ENCODE measurements around the gene PDCD7.

Gene PDCD7

DNA sequence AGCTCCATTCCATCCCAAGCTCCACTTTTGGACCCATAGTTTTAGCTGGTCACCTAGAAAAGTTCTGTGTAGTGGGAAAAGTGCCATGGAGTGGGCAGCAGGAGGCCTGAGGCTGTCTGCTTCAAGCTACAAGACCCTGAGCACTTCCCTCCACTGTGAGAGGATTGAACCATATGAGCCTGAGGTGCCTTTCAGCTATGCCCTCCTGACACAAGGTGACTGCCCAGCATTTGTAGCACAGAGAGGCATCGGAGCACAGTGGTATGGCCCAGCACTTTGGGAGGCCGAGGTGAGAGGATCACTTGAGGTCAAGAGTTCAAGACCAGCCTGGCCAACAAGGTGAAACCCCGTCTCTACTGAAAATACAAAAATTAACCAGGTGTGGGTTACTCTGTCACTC is 61.0 kb downstream of the PDCD7 start:
- Histone ChIP-seq H3K27ac (ENCODE audit: low read length) (no peak overlapping the region), H4K20me1 (ENCODE audit: insufficient read depth, low read length) (no peaks in the 10 kb centered on the region), H3K4me1 (ENCODE audit: insufficient read depth, low read length) (no peaks in the 10 kb centered on the region), H3K9me3 (ENCODE audit: insufficient read depth, low read length, severe bottlenecking) (no peaks in the 10 kb centered on the region), H3K4me2 (ENCODE audit: insufficient read depth, low read length) (no peak overlapping the region), H3K36me3 (ENCODE audit: insufficient read depth, low read length) (no peaks in the 10 kb centered on the region), H3K27me3 (ENCODE audit: insufficient read depth, low read length, poor library complexity) (no peaks in the 10 kb centered on the region), H3K9ac (ENCODE audit: low read depth, low read length) (no peak overlapping the region), H3K4me3 (ENCODE audit: low read depth in 1 of 2, low read length in 2 of 2) (no peak overlapping the region), H2AFZ (ENCODE audit: low read depth, low read length) (no peak overlapping the region), H3K79me2 (ENCODE audit: insufficient read depth, low read length) (no peaks in the 10 kb centered on the region)
- TF ChIP-seq CTCF (IDR thresholded peaks at IDR 0.05; ENCODE audit: borderline replicate concordance, extremely low read depth, low read length, poor library complexity, severe bottlenecking) (no peak), EZH2 (IDR thresholded peaks at IDR 0.05; ENCODE audit: borderline replicate concordance, low read depth, low read length, severe bottlenecking) (no peak)
- ATAC-seq (ENCODE audit: insufficient read depth, low read depth) (no peak), DNase-seq (no peak)

DNA sequence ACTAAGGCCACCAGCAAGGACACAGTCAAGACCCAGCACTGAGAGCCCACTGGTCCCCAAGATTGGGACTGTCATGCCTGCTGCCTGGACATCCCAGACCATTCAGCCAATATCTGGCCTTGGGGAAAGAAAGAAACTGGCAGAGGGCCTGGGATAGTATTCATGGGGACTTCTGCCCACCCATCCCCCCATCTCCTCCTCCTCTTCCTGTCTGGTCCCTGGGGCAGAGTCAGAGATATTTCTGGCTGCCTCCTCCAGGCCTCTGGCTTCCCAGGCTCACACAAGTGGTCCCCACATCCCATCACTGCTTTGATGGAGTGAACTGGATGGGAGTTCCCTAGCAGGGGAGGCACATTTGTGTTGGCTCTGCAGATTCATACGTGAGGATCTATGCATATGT is 61.6 kb downstream of the PDCD7 start:
- Histone ChIP-seq H3K9ac (ENCODE audit: low read depth, low read length) (no peak overlapping the region), H3K27ac (ENCODE audit: low read length) (no peak overlapping the region), H3K9me3 (ENCODE audit: insufficient read depth, low read length, severe bottlenecking) (no peaks in the 10 kb centered on the region), H3K4me3 (ENCODE audit: low read depth in 1 of 2, low read length in 2 of 2) (no peak overlapping the region), H2AFZ (ENCODE audit: low read depth, low read length) (no peak overlapping the region), H3K27me3 (ENCODE audit: insufficient read depth, low read length, poor library complexity) (no peaks in the 10 kb centered on the region), H3K36me3 (ENCODE audit: insufficient read depth, low read length) (no peaks in the 10 kb centered on the region), H3K79me2 (ENCODE audit: insufficient read depth, low read length) (no peaks in the 10 kb centered on the region), H3K4me1 (ENCODE audit: insufficient read depth, low read length) (no peaks in the 10 kb centered on the region), H3K4me2 (ENCODE audit: insufficient read depth, low read length) (no peak overlapping the region), H4K20me1 (ENCODE audit: insufficient read depth, low read length) (no peaks in the 10 kb centered on the region)
- TF ChIP-seq CTCF (IDR thresholded peaks at IDR 0.05; ENCODE audit: borderline replicate concordance, extremely low read depth, low read length, poor library complexity, severe bottlenecking) (no peak), EZH2 (IDR thresholded peaks at IDR 0.05; ENCODE audit: borderline replicate concordance, low read depth, low read length, severe bottlenecking) (no peak)
- ATAC-seq (ENCODE audit: insufficient read depth, low read depth) (no peak), DNase-seq (no peak)

- no peak overlapping the region for H3K4me3 ChIP-seq (ENCODE audit: low read depth in 1 of 2, low read length in 2 of 2)
- H3K27ac ChIP-seq (ENCODE audit: low read length), result no peak overlapping the region
- H4K20me1 ChIP-seq (ENCODE audit: insufficient read depth, low read length), result no peaks in the 10 kb centered on the region
- no peak overlapping the region for H3K9ac ChIP-seq (ENCODE audit: low read depth, low read length)
- H2AFZ ChIP-seq (ENCODE audit: low read depth, low read length), result no peak overlapping the region
- no peak for TF ChIP-seq EZH2 (IDR thresholded peaks at IDR 0.05; ENCODE audit: borderline replicate concordance, low read depth, low read length, severe bottlenecking)
- TF ChIP-seq CTCF (IDR thresholded peaks at IDR 0.05; ENCODE audit: borderline replicate concordance, extremely low read depth, low read length, poor library complexity, severe bottlenecking), result no peak
- no peaks in the 10 kb centered on the region for H3K36me3 ChIP-seq (ENCODE audit: insufficient read depth, low read length)
- H3K27me3 ChIP-seq (ENCODE audit: insufficient read depth, low read length, poor library complexity), result no peaks in the 10 kb centered on the region
- H3K4me2 ChIP-seq (ENCODE audit: insufficient read depth, low read length), result no peak overlapping the region
- H3K79me2 ChIP-seq (ENCODE audit: insufficient read depth, low read length), result no peaks in the 10 kb centered on the region
- no peaks in the 10 kb centered on the region for H3K4me1 ChIP-seq (ENCODE audit: insufficient read depth, low read length)
- no peaks in the 10 kb centered on the region for H3K9me3 ChIP-seq (ENCODE audit: insufficient read depth, low read length, severe bottlenecking)
- DNase-seq (no peak), ATAC-seq (ENCODE audit: insufficient read depth, low read depth) (no peak)
These were observed 62.2 kb downstream of the PDCD7 start for GRCh38 chr15:65071381-65071811.
